Liver (tissue), 9 donors: ENCODE results near the gene SPIRE2. TPM values are rescaled to one million over a fixed set of nuclear protein-coding genes. Genes with fewer than 3 reads are reported as not detected.

Source experiments
- DNase-seq: peaks from one replicate; pipeline ENCODE4 v3.0.0-alpha.2; 2017; ENCODE audit warnings: low spot score
- H3K27ac ChIP-seq, 2 donors: one replicate each; pipeline ENCODE4 v1.7.0; 2013; ENCODE audit warnings: inconsistent platforms in 2 of 2, low read length in 2 of 2, control low read depth in 1 of 2, low read depth in 1 of 2, mild to moderate bottlenecking in 1 of 2
- H3K27me3 ChIP-seq, 4 donors: one replicate each; pipeline versions ENCODE4 v1.6.1 to v1.7.0; 2013; ENCODE audit warnings: low read length in 3 of 4, inconsistent platforms in 1 of 4, mild to moderate bottlenecking in 1 of 4, moderate library complexity in 1 of 4; ENCODE audit not compliant: control insufficient read depth in 4 of 4, insufficient read depth in 4 of 4
- H3K36me3 ChIP-seq, 4 donors: one replicate each; pipeline versions ENCODE4 v1.6.1 to v1.7.0; 2013; ENCODE audit warnings: low read length in 3 of 4, mild to moderate bottlenecking in 3 of 4, low read depth in 1 of 4, moderate library complexity in 1 of 4; ENCODE audit not compliant: control insufficient read depth in 4 of 4, insufficient read depth in 3 of 4
- H3K4me1 ChIP-seq, 4 donors: one replicate each; pipeline versions ENCODE4 v1.6.1 to v1.7.0; 2013; ENCODE audit warnings: low read length in 3 of 4, mild to moderate bottlenecking in 3 of 4, moderate library complexity in 1 of 4; ENCODE audit not compliant: control insufficient read depth in 4 of 4, insufficient read depth in 4 of 4
- H3K4me3 ChIP-seq, 3 donors: one replicate each; pipeline versions ENCODE4 v1.6.1 to v1.7.0; 2013; ENCODE audit warnings: low read length in 3 of 3, control low read depth in 1 of 3, low read depth in 1 of 3, mild to moderate bottlenecking in 1 of 3
- H3K9ac ChIP-seq, 2 donors: one replicate each; pipeline ENCODE4 v1.7.0; 2013; ENCODE audit warnings: low read length in 2 of 2, mild to moderate bottlenecking in 2 of 2, moderate library complexity in 2 of 2, control low read depth in 1 of 2, low read depth in 1 of 2
- H3K9me3 ChIP-seq, 4 donors: one replicate each; pipeline versions ENCODE4 v1.6.1 to v1.7.0; 2013; ENCODE audit warnings: low read length in 3 of 4; ENCODE audit not compliant: control insufficient read depth in 4 of 4
- EGR1 ChIP-seq, 2 donors: IDR thresholded peaks; 2 replicates each; pipeline ENCODE4 v1.6.1; 2016 to 2018; ENCODE audit warnings: antibody characterized with exemption in 2 of 2, low read depth in 2 of 2
- FOXA1 ChIP-seq: IDR thresholded peaks from 2 replicates; pipeline ENCODE4 v1.6.1; 2016; ENCODE audit warnings: antibody characterized with exemption
- FOXA2 ChIP-seq: IDR thresholded peaks from 2 replicates; pipeline ENCODE4 v1.6.1; 2016; ENCODE audit warnings: antibody characterized with exemption
- GABPA ChIP-seq, 2 donors: IDR thresholded peaks in 1 of 2; conservative IDR thresholded peaks in 1 of 2; 2 replicates each; pipeline ENCODE4 v1.6.1; 2016; ENCODE audit warnings: antibody characterized with exemption in 2 of 2, mild to moderate bottlenecking in 1 of 2, moderate library complexity in 1 of 2
- HNF4A ChIP-seq, 2 donors: conservative IDR thresholded peaks; 2 replicates each; pipeline ENCODE4 v1.6.1; 2016; ENCODE audit warnings: antibody characterized with exemption in 2 of 2, mild to moderate bottlenecking in 2 of 2
- HNF4G ChIP-seq: IDR thresholded peaks from 2 replicates; pipeline ENCODE4 v1.6.1; 2016; ENCODE audit warnings: antibody characterized with exemption
- JUND ChIP-seq, 2 donors: IDR thresholded peaks; 2 replicates each; pipeline ENCODE4 v1.6.1; 2016; ENCODE audit warnings: antibody characterized with exemption in 2 of 2
- NR2F2 ChIP-seq: IDR thresholded peaks from 2 replicates; pipeline ENCODE4 v1.6.1; 2016; ENCODE audit warnings: antibody characterized with exemption
- RAD21 ChIP-seq, 2 donors: IDR thresholded peaks; 2 replicates each; pipeline ENCODE4 v1.6.1; 2016; ENCODE audit warnings: antibody characterized with exemption in 2 of 2, mild to moderate bottlenecking in 2 of 2
- RXRA ChIP-seq, 2 donors: IDR thresholded peaks; 2 replicates each; pipeline ENCODE4 v1.6.1; 2017 to 2018; ENCODE audit warnings: antibody characterized with exemption in 2 of 2, mild to moderate bottlenecking in 1 of 2
- SP1 ChIP-seq: IDR thresholded peaks from 2 replicates; pipeline ENCODE4 v1.6.1; 2018; ENCODE audit warnings: antibody characterized with exemption, mild to moderate bottlenecking
- TAF1 ChIP-seq: conservative IDR thresholded peaks from 2 replicates; pipeline ENCODE4 v1.6.1; 2016; ENCODE audit warnings: antibody characterized with exemption, mild to moderate bottlenecking
- YY1 ChIP-seq: IDR thresholded peaks from 2 replicates; pipeline ENCODE4 v1.6.1; 2016; ENCODE audit warnings: antibody characterized with exemption, mild to moderate bottlenecking
- WGBS: extraction: QIAGEN DNeasy Blood & Tissue Kit; methylation state at CpG from one replicate; pipeline ENCODE4 v1.1.7; 2013; 5-methylcytosine and 5-hydroxymethylcytosine counted together
- polyA plus RNA-seq, 2 donors: library from polyadenylated mRNA; stranded (reverse) in 1 of 2; unstranded in 1 of 2; fragments of 200-250 nt in 1 of 2; fragments of >200 nt in 1 of 2; fragmentation: Nextera tagmentation in 1 of 2; extraction: Ambion mirVana in 1 of 2; gene quantifications; one replicate each; pipeline versions ENCODE4 v1.2.1 to v1.2.3, GENCODE V29; 2013 to 2015
- total RNA-seq, 2 donors: library from RNA; depleted of rRNA; stranded (reverse); fragments of >200 nt; gene quantifications; one replicate each; pipeline ENCODE4 v1.2.3, GENCODE V29; 2014
- TF ChIP-seq, protein P1 (sequence below): IDR thresholded peaks from 2 replicates; pipeline ENCODE4 v1.6.1; 2016; ENCODE audit warnings: antibody characterized with exemption
- TF ChIP-seq, protein P2 (sequence below): IDR thresholded peaks from 2 replicates; pipeline ENCODE4 v1.6.1; 2016; ENCODE audit warnings: antibody characterized with exemption
- TF ChIP-seq, protein P3 (sequence below): IDR thresholded peaks from 2 replicates; pipeline ENCODE4 v1.6.1; 2016; ENCODE audit warnings: antibody characterized with exemption, mild to moderate bottlenecking
- TF ChIP-seq, protein P4 (sequence below): fragments of 150-350 bp; IDR thresholded peaks from 2 replicates; pipeline ENCODE4 v1.5.1; 2017; ENCODE audit warnings: improper control_type of control experiment, low read depth, low read length; ENCODE audit not compliant: missing input control
- TF ChIP-seq, protein P5 (sequence below): IDR thresholded peaks from 2 replicates; pipeline ENCODE4 v1.6.1; 2016; ENCODE audit warnings: antibody characterized with exemption
- donor health status: healthy.
- donor health status: healthy.
- donor health status: healthy.
- donor health status: healthy.
- donor health status: healthy.

The SPIRE2 gene
- total and polyA plus RNA-seq, 4 donors = 1.7 to 7.2 (median 2.9) TPM

DNA sequence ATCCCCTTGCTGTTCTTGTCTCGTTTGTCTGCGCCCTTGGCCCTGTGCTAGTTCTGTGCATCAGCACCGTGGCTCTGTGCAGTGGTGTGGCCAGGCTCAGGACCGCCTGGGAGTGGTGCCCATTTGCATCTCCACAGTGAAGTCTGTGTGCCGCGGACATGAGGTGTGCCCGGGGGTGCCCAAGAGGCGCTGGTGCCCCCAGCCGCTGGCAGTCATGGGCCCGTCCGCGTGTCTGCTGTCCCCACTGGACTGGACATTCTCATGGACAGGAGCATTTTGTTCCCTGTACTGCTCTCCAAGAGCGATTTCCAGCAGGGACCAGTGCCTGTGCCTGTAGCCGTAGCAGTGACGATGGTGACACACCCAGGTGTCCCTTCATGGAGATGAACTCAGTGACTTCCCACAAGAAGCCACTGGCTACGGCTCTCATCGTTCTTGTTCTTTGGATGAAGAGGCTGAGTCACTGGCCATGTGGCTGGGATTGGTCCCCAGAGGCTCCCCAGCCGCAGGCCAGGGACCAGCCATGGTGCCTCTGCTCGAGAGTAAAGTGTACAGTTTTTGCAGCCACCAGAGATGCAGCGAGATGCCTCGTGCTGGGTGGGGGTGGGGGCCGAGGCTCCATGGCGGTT, 77.3 kb downstream of the SPIRE2 start (continued):
- TF ChIP-seq RAD21 (IDR thresholded peaks at IDR 0.05) (no peak), NR2F2 (no peak), TAF1 (no peak), FOXA1 (no peak), FOXA2 (no peak)
- TF ChIP-seq, protein P1, sequence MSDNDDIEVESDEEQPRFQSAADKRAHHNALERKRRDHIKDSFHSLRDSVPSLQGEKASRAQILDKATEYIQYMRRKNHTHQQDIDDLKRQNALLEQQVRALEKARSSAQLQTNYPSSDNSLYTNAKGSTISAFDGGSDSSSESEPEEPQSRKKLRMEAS = no peak
- TF ChIP-seq, protein P2, sequence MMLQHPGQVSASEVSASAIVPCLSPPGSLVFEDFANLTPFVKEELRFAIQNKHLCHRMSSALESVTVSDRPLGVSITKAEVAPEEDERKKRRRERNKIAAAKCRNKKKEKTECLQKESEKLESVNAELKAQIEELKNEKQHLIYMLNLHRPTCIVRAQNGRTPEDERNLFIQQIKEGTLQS = no peak

DNA sequence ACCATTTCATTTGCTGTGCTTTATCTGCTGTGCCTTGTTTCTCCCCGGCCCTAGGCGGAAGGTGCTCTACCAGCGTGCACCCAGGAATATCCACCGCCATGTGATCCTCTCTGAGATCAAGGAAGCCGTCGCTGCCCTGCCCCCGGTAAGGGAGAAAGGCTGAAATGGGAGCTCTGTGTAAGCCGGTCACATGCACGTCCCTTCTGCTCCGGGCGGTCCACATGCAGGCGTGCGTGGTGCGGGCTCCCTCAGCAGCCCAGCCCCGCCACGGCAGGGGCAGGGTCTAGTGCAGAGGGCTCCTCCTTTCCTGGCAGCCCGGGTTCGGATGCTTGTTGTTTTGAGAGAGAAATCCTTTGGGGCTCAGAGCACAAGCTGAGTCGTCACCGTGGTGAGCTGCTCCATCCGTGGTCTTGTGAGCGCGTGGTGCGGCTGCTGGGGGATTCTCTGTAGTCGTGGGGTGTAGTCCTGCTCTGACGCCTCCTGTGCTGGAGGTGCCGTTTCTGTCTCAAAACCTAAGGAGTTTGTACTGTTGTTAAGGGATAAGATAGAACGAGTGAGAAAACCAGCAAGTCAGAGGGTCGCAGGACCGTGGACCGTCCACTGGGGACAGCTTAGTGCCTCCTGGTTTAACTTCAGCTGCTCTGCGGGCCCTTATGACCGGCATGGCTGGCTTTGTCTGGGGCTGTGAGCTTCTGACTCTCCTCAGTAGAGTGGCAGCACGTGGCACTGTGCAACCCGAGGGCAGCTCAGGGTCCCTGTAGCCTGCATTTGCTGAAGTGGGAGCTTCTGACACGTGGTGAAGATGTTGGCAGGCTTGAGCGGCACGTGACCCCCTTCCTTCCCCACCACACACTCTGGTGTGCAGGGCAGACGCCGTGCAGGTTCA, 78.1 kb downstream of the SPIRE2 start:
- Histone ChIP-seq H3K4me3 (no peak overlapping the region), H3K27me3 (no peaks in the 10 kb centered on the region), H3K9ac (no peak overlapping the region), H3K36me3 (peaks cover 22 to 63% (median 28%) of the 10 kb centered on the region in 4 donors), H3K4me1 (no peaks in the 10 kb centered on the region), H3K9me3 (no peaks in the 10 kb centered on the region), H3K27ac (no peak overlapping the region)
- 98% methylated on average over 40 of the region's 40 CpGs for WGBS
- TF ChIP-seq NR2F2 (no peak), RAD21 (IDR thresholded peaks at IDR 0.05) (no peak), HNF4G (no peak), EGR1 (IDR thresholded peaks at IDR 0.05; ENCODE audit: low read depth in 2 of 2) (no peak), RXRA (IDR thresholded peaks at IDR 0.05) (no peak), TAF1 (no peak), FOXA1 (no peak), YY1 (no peak), HNF4A (conservative IDR thresholded peaks at IDR 0.05) (no peak), SP1 (no peak), FOXA2 (no peak), GABPA (IDR thresholded peaks at IDR 0.05 in 1 of 2, conservative IDR thresholded peaks at IDR 0.05 in 1 of 2) (no peak), JUND (IDR thresholded peaks at IDR 0.05) (no peak)
- TF ChIP-seq, protein P3, sequence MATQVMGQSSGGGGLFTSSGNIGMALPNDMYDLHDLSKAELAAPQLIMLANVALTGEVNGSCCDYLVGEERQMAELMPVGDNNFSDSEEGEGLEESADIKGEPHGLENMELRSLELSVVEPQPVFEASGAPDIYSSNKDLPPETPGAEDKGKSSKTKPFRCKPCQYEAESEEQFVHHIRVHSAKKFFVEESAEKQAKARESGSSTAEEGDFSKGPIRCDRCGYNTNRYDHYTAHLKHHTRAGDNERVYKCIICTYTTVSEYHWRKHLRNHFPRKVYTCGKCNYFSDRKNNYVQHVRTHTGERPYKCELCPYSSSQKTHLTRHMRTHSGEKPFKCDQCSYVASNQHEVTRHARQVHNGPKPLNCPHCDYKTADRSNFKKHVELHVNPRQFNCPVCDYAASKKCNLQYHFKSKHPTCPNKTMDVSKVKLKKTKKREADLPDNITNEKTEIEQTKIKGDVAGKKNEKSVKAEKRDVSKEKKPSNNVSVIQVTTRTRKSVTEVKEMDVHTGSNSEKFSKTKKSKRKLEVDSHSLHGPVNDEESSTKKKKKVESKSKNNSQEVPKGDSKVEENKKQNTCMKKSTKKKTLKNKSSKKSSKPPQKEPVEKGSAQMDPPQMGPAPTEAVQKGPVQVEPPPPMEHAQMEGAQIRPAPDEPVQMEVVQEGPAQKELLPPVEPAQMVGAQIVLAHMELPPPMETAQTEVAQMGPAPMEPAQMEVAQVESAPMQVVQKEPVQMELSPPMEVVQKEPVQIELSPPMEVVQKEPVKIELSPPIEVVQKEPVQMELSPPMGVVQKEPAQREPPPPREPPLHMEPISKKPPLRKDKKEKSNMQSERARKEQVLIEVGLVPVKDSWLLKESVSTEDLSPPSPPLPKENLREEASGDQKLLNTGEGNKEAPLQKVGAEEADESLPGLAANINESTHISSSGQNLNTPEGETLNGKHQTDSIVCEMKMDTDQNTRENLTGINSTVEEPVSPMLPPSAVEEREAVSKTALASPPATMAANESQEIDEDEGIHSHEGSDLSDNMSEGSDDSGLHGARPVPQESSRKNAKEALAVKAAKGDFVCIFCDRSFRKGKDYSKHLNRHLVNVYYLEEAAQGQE = no peak
- TF ChIP-seq, protein P2 = no peak
- TF ChIP-seq, protein P4, sequence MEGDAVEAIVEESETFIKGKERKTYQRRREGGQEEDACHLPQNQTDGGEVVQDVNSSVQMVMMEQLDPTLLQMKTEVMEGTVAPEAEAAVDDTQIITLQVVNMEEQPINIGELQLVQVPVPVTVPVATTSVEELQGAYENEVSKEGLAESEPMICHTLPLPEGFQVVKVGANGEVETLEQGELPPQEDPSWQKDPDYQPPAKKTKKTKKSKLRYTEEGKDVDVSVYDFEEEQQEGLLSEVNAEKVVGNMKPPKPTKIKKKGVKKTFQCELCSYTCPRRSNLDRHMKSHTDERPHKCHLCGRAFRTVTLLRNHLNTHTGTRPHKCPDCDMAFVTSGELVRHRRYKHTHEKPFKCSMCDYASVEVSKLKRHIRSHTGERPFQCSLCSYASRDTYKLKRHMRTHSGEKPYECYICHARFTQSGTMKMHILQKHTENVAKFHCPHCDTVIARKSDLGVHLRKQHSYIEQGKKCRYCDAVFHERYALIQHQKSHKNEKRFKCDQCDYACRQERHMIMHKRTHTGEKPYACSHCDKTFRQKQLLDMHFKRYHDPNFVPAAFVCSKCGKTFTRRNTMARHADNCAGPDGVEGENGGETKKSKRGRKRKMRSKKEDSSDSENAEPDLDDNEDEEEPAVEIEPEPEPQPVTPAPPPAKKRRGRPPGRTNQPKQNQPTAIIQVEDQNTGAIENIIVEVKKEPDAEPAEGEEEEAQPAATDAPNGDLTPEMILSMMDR = no peak
- TF ChIP-seq, protein P5, sequence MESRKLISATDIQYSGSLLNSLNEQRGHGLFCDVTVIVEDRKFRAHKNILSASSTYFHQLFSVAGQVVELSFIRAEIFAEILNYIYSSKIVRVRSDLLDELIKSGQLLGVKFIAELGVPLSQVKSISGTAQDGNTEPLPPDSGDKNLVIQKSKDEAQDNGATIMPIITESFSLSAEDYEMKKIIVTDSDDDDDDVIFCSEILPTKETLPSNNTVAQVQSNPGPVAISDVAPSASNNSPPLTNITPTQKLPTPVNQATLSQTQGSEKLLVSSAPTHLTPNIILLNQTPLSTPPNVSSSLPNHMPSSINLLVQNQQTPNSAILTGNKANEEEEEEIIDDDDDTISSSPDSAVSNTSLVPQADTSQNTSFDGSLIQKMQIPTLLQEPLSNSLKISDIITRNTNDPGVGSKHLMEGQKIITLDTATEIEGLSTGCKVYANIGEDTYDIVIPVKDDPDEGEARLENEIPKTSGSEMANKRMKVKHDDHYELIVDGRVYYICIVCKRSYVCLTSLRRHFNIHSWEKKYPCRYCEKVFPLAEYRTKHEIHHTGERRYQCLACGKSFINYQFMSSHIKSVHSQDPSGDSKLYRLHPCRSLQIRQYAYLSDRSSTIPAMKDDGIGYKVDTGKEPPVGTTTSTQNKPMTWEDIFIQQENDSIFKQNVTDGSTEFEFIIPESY = no peak
- TF ChIP-seq, protein P1 = no peak
- DNase-seq = no peak
